Measurements from ENCODE around the gene NRCAM.
A peak's percentile ranks its signal among the peaks of the same experiment; 100 is the strongest.

The NRCAM gene

GRCh38 chr7:108335269-108335918 lies 120.8 kb downstream of the NRCAM start:
- DNase-seq = no peak

GRCh38 chr7:108332937-108333336 lies 123.3 kb downstream of the NRCAM start:
- DNase-seq = no peak

- no peak for DNase-seq
Observed at GRCh38 chr7:108331971-108332370, 124.3 kb downstream of the NRCAM start.

GRCh38 chr7:108330227-108330626 lies 126.0 kb downstream of the NRCAM start:
- no peak for DNase-seq

- no peak for DNase-seq
Observed at GRCh38 chr7:108329514-108329913, 126.7 kb downstream of the NRCAM start.

- DNase-seq = peak in 2 of 3 donors; percentile 14 to 21
Observed at GRCh38 chr7:108328174-108328651, 128.0 kb downstream of the NRCAM start.

GRCh38 chr7:108327353-108327752 lies 128.9 kb downstream of the NRCAM start:
- no peak for DNase-seq

GRCh38 chr7:108326938-108327337 lies 129.3 kb downstream of the NRCAM start:
- no peak for DNase-seq

GRCh38 chr7:108324053-108325038 lies 131.9 kb downstream of the NRCAM start:
- DNase-seq = no peak

GRCh38 chr7:108322925-108323832 lies 133.1 kb downstream of the NRCAM start:
- no peak for DNase-seq

- DNase-seq = no peak
Observed at GRCh38 chr7:108322046-108322445, 134.2 kb downstream of the NRCAM start.

GRCh38 chr7:108321359-108321758 lies 134.9 kb downstream of the NRCAM start:
- DNase-seq = no peak

GRCh38 chr7:108316708-108317107 lies 139.5 kb downstream of the NRCAM start:
- no peak for DNase-seq

- no peak for DNase-seq
Observed at GRCh38 chr7:108314551-108314950, 141.7 kb downstream of the NRCAM start.

GRCh38 chr7:108314049-108314448 lies 142.2 kb downstream of the NRCAM start:
- DNase-seq = no peak

GRCh38 chr7:108313086-108313485 lies 143.2 kb downstream of the NRCAM start:
- no peak for DNase-seq

- DNase-seq = peak; percentile 34 to 86 (median 71)
Observed at GRCh38 chr7:108311446-108312168, 144.6 kb downstream of the NRCAM start.

- DNase-seq = no peak
Observed at GRCh38 chr7:108310351-108310750, 145.9 kb downstream of the NRCAM start.

- peak in 2 of 3 donors; percentile 20 to 59 for DNase-seq
Observed at GRCh38 chr7:108308903-108309302, 147.3 kb downstream of the NRCAM start.

- no peak for DNase-seq
Observed at GRCh38 chr7:108308276-108308675, 148.0 kb downstream of the NRCAM start.

GRCh38 chr7:108307595-108307994 lies 148.6 kb downstream of the NRCAM start:
- DNase-seq = no peak

GRCh38 chr7:108307194-108307593 lies 149.0 kb downstream of the NRCAM start:
- DNase-seq = no peak

Data from suppressor macrophage treated with lipopolysaccharide for 1 hour (primary cell).